H4 (cell line): Measurements from ENCODE around the gene C1orf159. TPM values are rescaled to one million over a fixed set of nuclear protein-coding genes. Genes with fewer than 3 reads are reported as not detected.
"Not testable (repeated sequence)": the region's sequence is repeated elsewhere in the genome, so short reads cannot be mapped to it uniquely, and the experiment has no call there.

Source experiments
- DNase-seq: peaks from one replicate; pipeline ENCODE4 v3.0.0-alpha.2; 2015; ENCODE audit warnings: low spot score
- total RNA-seq: library from RNA; depleted of rRNA; stranded (reverse); fragments of >200 nt; shearing (Covaris generic); gene quantifications from 2 replicates; pipeline ENCODE4 v1.2.3, GENCODE V29; 2014

C1orf159 gene
- total RNA-seq, 1 experiment from 2014 or later = 11.8 TPM

DNA sequence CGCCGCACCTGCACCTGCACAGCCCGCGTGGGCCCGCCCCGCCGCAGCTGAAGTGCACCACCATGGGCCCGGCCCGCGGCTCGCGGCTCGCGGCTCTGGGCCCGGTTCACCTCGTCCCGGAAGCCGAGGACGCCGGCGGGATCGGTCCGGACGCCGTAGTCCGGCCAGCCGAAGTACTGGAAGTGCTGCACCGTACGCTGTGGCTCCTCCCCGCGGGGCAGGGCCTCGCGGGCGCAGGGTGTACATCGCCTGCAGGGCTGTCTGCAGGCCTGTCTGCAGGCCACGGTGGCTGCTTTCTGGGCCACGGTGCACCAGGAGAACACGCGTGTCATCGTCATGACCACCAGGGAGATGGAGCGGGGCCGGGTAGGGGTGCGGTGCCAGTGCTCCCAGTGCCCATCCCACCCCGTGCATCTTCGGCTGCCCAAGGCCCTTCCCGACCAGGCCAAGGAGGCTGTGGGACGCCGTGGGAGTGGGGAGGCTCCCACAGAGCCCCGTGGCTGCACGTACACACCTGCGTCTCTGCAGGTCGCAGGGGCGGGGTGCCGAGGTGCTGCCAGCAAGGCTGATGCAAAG, 48.5 kb downstream of the C1orf159 start:
- no peak for DNase-seq

DNA sequence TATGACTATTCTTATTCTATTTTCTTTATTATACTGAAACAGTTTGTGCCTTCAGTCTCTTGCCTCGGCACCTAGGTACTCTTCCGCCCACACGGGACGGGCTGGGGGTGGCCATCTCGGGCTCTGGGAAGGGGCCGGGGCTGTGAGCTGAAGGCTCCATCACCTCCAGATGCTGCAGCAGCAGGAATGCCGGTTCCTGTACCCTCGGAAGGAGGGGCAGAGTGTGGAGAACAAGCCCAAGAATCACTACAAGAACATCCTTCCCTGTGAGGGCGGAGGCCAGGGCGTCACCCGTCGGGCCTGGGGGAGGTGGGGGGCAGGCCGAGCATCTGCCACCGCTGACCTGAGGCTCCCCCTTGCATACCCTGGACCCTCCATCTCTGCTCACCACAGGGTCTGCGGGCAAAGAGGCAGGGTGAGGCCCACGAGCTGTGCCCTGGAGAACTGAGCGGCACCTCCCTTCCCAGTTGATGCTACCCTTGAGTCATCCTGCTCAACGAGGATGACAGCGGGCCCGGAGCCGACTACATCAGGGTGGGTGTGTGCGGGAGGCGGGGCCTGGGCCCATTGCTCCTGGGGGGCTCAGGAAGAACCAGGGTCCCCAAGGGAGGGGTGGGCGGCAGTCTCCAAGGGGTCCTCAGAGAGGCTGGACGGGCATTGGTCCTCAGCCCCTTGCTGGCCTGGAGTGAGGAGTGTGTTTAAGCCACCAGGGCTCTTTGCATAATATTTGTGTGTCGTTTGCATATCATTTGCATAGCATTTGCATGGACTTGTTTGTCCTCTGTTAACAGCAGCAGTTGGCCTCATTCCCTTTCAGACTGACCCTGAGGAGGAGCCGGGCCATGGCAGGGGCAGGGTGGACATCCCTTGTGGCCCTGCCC, 49.2 kb downstream of the C1orf159 start:
- no peak for DNase-seq

DNA sequence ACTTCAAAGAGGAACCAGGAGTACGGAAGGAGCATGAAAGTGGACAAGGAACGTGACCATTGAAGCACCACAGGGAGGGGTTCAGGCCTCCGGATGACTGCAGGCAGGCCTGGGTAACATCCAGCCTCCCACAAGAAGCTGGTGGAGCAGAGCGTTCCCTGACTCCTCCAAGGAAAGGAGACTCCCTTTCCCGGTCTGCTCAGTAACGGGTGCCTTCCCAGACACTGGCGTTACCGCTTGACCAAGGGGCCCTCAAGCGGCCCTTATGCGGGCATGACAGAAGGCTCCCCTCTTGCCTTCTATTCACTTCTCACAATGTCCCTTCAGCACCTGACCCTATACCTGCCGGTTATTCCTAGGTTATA, 50.0 kb downstream of the C1orf159 start:
- DNase-seq = not testable (repeated sequence)

DNA sequence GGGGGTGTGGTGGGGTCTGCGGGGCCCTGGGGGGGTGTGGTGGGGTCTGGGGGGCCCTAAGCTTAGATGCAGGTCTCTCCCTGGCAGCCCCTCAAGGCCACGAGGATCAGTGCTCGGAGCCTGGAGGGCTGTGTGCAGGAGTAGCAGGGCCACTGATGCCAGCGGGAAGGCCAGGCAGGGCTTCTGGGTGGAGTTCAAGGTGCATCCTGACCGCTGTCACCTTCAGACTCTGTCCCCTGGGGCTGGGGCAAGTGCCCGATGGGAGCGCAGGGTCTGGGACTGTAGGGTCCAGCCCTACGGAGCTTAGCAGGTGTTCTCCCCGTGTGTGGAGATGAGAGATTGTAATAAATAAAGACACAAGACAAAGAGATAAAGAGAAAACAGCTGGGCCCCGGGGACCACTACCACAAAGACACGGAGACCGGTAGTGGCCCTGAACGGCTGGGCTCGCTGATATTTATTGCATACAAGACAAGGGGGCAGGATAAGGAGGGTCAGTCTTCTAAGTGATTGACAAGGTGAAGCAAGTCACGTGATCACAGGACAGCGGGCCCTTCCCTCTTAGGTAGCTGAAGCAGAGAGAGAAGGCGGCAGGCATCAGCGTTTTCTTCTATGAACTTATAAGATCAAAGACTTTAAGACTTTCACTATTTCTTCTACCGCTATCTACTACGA, 50.5 kb downstream of the C1orf159 start:
- no peak for DNase-seq

DNA sequence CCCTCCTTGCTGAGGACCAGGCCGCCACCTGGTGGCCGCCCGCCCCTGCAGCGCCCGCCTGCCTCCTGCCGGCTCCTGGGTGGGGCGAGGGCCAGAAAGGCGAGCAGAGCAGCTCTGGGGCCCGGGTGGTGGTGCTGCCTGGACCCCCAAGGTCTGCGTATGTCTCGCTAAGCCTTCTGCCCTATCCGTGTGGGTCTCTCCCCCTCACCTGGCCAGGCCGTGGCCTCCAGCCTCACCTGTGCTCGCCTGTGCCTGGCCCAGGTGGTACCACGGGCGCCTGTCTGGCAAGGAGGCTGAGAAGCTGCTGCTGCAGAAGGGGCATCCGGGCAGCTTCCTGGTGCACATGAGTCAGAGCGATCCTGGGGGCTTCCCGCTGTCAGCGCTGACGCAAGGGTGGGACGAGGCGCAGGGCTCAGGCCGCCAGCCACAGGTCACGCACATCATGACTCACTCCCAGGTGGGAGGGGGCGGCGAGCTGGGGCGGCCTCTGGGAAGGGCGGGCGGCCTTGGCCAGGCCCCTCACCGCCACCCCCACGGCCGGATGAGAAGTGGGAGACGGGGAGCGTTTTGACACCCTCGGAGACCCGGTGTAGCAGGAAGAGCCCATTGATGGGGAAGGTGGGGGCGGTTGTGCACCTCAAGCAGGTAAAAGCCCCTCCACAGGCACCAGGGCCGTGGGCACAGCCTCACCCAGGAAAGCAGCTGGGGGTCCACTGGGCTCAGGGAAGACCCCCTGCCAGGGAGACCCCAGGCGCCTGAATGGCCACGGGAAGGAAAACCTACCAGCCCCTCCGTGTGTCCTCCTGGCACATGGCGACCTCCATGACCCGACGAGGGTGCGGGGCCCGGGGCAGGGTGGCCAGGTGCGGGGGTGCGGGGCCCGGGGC, 51.7 kb downstream of the C1orf159 start:
- peak; percentile 94 for DNase-seq

DNA sequence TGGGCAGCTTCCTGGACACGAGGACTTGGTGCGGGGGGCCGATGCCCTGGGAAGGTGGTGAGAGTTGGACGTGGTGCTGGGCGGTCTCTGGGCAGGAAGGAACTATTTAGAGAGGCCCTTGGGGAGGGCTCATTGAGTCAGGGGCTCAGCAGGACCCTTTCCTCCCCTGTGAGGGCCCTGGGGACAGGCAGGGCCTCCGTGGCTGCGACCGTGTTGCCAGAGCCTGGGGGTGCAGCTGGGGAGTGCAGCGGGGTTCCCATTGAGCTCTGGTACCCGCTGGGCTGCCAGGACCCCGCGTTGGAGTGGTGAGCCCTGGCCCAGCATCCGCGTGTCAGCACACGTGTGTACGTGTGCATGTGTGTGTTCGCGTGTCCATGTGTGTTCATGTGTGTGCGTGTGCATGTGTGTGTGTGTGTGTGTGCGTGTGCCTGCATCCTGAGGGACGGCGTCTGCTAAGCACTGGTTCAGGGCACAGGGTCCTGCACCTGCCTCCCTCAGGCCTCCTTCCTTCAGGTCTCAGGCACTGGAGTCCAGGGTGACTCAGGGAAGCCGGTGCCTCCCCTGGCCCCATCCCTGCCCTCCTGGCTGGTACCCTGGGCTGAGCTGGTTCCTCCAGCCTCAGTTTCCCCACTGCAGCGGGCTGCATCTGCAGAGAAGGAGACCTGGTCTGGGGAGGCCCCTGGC, 52.5 kb downstream of the C1orf159 start:
- no peak for DNase-seq

DNA sequence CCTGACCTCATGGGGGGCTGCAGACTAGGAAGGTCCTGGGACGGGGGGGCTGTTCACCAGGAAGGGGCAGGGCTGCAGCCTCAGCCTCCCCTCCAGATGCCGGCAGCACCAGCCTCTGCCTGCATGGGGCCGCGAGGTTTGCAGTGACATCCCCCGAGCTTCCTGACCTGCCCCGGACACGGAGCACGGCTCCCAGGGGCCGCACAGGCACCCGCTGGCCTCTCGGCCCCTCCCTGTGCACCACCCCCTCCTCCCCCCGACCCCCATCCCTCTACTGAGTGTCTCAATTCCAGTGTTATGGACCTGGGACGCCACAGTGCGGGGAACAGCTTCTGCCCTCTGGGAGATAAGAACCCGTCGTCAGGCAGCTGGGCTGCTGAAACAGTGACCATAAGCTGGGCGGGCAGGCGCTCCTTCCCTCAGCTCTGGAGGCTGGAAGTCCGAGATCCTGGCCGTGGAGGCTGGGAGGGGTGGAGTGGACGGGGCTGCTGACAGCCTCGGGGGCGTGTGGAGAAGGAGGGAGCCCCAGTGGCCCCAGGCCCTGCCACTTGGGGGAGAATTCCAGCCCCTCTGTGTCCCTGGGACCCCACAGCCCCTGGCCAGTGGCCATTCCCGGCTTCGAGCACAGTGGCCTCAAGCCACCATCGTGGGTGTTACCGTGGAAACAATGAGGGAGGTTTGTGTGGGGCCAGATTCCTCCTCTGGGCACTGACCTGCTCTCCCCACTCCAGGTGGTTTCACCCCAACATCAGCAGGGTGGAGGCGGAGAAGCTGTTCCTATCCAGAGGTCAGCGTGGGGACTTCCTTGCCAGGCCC, 53.3 kb downstream of the C1orf159 start:
- no peak for DNase-seq

DNA sequence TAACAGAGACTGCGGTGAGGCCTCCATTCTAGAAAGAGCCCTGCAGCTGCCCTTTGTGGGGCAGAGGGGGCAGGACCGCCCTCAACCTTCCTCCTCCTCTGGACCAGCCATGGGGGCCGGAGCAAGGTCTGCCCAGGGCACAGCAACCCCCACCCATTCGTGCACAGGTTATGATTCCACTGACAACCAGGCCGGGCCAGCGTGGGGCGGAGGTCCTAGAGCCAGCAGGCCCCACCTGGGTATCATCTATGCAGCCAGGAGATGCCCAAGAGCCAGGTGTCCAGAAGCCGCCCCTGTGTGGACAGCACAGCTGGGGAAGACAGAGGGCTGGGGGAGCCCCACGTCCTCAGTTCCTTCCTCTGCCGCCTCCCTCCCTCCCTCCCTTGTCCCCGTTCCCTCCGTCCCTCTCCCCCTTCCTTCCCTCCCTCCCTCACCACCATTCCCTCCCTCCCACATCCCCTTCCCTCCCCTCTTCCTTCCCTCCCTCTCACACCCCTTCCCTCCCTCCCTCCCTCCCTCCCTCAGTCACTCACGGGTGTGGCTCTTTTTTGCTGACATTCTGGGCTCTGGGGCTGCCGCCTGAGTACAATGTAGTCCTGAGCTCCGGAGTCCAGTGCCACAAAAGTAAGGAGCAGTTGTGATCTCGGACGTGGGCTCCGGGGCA, 54.1 kb downstream of the C1orf159 start:
- peak; percentile 50 for DNase-seq

DNA sequence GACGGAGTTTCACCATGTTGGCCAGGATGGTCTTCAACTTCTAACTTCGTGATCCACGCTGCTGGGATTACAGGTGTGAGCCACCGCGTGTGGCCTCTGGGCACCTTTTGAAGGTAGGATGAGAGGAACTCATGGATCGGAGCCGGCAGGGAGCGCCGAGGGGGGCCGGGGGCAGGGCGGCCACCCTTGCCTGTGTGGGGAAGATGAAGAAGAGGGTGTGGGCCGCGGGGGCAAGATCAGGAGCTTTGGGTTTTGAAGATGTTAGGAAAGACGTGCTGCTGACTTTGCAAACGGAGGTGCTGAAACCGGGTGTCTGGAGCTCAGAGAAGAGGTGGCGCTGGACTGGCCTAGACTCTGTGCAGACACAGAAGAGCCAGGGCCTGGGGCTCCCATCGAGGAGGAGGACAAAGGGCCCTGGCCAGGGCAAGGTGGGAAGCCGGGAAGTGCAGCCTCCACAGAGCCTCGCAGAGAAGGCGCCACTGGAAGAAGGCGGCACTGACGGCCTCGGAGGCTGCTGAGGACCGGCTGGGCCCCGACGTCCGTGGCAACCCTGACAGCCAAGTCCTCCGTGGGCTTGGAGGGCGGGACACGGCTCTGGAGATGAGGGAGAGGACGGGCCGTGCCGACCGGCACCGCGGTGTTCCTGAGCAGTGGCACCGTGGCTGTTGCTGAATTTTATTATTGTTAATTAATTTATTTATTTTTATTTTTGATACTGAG, 55.4 kb downstream of the C1orf159 start:
- DNase-seq = no peak

DNA sequence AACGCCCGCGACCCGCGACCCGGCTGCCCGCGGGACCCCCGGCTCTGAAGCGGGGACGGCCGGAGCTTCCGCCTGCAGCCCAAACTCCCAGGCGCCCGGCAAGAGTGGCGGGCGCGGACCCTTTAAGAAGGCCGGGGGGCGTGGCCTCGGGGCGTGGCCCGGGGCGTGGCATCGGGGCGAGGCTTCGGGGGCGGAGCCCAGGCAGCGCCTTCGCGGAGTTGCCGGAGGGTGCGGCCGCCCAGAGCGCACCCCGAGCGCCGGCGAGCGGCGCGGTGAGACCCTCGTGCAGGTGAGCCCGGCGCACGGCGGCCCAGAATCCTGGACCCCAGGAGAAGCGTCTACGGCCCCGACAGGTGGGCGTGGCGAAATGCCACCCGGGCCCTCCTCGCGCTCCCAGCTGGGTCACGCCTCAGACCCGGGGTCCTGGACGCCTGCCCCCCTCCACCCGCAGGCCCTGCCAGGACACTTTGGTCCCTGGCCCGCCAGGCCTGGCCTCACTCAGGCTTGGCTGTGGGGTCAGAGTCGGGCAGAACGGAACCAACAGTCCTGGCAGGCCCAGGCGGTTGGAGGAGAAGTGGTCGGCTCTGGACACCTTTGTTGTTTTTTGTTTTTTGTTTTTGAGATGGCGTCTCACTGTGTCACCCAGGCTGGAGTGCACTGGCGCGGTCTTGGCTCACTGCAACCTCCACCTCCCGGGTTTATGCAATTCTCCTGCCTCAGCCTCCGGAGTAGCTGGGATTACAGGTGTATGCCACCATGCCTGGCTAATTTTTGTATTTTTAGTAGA, 56.2 kb downstream of the C1orf159 start:
- DNase-seq = peak; percentile 67

DNA sequence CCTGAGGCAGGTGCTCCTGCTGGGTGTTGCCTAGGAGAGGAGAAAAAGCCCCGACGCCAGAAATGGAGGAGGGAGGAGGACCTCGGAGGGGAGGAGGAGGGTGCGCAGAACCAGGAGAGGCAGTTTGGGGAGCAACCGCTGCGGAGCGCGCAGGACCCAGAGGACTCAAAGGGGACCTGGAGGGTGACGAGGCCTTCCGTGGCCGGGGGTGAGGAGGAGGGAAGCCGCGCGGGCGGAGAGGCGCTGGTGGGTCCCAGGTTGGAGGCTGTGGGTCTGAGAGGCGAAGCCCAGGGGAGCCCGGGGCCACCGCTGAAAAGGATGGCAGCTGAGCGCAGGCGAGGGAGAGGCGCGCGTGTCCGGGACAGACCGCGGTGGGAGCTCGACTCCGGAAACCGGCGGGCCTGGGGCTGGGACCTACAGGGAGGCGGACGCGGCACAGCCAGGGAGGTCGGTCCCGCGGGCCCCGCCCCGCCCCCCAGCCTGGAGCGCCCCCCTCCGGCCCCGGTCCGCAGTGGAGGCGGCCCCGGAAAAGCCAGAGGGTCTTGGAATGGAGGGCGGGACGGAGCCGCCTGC, 56.9 kb downstream of the C1orf159 start:
- DNase-seq = no peak

DNA sequence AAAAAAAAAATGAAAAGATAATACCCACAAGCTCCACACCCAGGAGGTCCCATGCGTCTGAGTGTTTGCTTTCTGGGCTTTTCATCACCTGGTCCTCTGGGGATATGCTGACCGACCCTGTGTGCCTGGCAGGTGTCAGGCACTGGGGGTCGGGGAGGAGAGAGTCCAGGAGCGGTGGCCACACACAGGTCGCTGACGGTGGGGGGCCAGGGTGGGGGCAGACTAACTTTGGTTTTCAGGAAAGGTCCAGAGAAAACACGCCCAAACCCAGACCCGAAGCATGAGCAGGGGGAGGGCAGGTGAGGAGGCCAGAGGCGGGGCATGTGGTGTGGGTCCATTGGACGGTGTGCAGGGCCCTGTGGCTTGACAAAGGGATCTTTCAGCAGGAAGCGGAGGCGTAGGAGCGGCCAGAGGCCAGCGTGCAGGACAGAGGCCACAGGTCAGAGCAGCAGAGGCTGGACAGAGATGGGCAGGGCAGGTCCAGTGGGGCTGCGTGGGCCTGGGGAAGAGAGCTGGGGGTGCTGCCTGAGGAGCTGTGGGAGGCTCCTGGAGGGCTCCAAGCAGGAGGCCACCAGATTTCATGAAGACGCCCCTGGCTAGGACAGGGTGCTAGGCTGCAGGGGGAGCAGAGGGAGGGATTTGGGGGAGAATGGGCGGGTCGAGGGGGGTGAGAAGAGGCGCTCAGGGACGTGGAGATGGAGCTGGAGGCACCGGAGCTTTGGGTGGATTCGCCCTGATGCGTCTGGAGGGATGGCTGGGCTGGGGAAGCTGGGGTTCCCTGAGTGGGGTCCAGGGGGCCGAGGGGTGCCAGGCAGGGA, 57.6 kb downstream of the C1orf159 start:
- DNase-seq = no peak

DNA sequence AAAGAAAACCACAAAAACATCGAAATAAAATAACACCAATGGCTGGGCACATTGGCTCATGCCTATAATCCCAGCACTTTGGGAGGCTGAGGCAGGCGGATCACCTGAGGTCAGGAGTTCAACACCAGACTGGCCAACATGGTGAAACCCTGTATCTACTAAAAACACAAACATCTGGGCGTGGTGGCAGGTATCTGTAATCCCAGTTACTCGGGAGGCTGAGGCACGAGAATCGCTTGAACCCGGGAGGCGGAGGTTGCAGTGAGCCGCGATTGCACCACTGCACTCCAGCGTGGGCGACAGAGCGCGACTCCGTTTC, 58.2 kb downstream of the C1orf159 start:
- DNase-seq = not testable (repeated sequence)

DNA sequence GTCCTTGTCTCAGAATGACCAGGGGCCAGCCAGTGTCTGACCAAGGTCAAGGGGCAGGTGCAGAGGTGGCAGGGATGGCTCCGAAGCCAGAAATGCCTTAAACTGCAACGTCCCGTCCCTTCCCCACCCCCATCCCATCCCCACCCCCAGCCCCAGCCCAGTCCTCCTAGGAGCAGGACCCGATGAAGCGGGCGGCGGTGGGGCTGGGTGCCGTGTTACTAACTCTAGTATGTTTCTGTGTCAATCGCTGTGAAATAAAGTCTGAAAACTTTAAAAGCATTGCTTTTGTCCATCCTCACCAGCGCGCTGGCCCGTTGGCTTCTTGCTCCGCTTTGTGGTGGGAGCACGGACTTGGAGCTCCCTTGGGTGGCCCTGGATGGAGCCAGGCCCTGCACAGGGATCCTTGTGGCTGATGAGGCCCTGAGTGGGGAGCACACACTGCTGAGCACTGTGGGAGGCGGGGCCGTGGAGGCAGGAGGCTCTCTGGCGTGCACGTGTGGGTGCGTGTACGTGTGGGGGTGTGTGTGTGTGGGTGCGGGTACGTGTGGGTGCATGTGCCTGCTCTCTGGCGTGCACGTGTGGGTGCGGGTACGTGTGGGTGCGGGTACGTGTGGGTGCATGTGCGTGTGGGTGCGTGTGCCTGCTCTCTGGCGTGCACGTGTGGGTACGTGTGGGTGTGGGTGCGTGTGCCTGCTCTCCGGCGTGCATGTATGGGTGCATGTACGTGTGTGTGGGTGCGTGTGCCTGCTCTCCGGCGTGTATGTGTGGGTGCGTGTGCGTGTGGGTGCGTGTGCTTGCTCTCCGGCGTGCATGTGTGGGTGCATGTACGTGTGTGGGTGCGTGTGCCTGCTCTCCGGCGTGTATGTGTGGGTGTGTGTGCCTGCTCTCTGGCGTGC, 59.8 kb downstream of the C1orf159 start:
- DNase-seq = no peak

DNA sequence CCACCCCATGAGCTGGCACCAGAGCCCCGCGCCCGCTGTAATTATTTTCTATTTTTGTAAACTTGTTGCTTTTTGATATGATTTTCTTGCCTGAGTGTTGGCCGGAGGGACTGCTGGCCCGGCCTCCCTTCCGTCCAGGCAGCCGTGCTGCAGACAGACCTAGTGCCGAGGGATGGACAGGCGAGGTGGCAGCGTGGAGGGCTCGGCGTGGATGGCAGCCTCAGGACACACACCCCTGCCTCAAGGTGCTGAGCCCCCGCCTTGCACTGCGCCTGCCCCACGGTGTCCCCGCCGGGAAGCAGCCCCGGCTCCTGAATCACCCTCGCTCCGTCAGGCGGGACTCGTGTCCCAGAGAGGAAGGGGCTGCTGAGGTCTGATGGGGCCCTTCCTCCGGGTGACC, 60.9 kb downstream of the C1orf159 start:
- DNase-seq = no peak

DNA sequence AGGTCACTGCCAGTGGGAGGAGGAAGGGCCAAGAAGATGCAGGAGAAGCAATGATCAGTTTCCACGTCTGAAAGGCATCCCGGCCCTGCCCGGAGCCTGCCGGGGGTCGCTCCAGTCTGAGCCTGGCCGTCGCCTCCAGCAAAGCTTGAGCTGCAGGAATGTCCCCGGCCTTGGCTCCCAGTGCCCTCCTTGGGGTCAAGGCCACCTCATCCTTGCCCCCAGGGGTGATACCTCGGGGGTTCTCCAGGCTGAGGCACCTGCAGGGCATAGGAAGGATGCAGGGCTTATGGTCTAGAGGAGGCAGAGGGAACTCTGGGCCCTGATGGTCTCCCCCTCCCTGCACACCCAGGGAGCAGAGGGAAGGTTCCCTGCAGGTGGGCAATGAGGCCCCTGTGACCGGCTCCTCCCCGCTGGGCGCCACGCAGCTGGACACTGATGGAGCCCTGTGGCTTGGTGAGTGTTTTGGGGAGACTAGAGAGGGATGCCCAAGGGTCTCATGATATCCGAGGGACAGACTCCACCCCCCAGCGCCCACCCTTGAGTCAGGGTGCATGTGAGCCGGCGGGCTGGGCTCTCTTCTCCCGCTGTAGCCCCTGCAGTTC, 61.7 kb downstream of the C1orf159 start:
- no peak for DNase-seq
